GM18505 (cell line): ENCODE data around the gene IL10RB.

Source experiments
- ATAC-seq: cut with Tn5 transposase; IDR thresholded peaks from one replicate; pipeline ENCODE4 v1.9.1; 2021; ENCODE audit not compliant: unreplicated experiment
- POLR2A ChIP-seq: IDR thresholded peaks from 4 replicates; pipeline ENCODE4 v1.6.1; 2011; ENCODE audit warnings: borderline replicate concordance; ENCODE audit not compliant: insufficient read depth, insufficient read length; ENCODE audit errors: extremely low read depth

Gene IL10RB

DNA sequence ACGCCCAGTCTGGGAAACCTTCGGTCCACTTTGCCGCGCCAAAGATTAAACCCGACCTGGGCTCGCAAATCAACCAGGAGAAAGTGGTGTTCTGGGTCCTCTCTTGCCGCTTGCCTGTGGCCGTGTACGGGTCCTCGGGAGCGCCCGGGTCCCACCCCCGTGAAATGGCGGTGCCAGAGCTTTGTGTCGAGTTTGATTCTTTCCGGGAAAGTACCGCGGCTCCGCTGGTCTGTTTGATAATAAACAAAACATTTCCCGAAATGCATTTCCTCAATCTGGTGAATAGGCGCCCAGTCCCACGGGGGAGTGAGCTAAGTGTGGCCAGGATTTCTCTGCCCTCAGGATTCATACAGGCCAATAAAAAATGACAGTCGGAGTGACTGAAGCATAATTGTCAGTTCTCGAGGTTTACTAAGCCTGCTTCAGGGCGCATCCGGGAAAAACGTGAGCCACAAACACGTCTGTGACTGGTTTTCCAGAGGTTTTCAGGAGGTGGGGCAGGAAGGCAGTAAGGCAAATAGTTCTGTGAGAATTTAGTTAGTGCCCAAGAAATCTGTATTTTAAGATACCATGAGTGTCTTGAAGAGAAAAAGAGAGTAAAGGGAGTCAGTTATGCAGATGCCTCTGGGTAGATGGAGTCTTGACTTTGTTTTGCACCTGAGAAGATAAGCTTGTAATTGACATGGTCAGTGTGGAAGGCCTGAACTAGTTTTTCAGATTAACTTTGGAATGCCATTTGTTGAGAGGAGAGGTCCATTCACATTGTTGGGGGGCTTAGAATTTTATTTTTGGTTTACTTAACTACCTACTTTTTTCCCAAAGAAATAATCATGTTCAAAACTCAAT lies 59.3 kb downstream of the IL10RB start:
- TF ChIP-seq POLR2A = no peak
- ATAC-seq = peak; percentile 34

GRCh38 chr21:33327326-33327725 lies 61.2 kb downstream of the IL10RB start:
- TF ChIP-seq POLR2A = no peak
- ATAC-seq = no peak

DNA sequence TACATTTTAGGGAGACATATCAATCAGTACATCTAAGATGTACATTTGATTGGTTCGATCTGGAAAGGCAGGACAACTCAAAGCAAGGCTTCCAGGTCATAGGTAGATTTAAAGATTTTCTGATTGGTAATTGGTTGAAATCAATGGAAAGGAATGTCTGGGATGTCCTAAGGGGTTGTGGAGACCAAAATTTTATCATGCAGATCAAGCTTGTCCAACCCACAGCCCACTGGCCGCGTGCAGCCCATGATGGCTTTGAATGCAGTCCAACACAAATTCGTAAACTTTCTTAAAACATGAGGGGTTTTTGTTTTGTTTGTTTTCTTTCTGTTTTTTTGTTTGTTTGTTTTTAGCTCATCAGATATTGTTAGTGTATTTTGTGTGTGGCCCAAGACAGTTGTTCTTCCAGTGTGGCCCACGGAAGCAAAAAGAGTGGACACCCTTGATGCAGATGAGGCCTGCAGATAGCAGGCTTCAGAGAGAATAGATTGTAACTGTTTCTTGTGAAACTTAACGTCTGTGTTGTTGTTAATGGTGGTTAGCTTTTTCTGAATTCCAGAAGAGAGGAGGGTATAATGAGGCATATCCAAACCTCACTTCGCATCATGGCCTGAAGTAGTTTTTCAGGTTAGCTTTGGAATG lies 61.7 kb downstream of the IL10RB start:
- ATAC-seq = no peak
- no peak for TF ChIP-seq POLR2A

DNA sequence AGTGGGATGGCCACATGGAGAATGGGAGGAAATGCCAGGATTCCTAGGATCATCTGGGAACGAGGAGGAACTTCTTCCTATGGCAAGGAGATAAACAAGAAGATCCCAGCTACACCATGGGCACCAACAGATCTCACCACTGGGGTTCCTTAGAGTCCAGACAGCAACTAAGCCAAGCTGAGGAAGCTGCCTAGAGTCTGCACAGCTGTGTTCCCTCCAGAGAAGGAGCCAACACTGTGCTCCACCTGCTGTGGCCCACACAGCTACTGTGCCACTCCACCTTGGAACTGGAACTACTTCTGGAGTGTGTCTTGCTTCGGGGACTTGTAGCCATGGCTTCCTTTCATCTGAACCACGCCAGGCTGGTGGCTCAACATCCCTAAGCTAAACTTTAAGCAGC lies 64.6 kb downstream of the IL10RB start:
- no peak for ATAC-seq
- TF ChIP-seq POLR2A = no peak

DNA sequence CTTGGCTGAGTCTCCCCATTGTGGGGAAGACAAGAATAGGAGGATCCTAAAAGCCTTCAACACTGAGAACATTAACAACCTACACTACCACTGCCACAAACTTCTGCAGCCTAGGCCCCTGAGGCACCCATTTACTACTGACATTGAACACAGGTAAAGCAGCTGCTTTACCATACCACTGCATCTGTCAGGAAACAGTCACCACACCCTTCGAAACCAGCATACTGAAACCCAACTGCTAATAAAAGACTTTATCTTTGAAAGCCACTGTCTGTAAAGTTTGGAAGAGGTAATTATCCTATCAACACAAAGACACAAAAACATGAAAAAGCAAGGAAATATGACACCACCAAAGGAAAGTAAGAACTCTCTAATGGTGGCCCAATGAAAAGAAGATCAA lies 66.0 kb downstream of the IL10RB start:
- TF ChIP-seq POLR2A = no peak
- ATAC-seq = peak; percentile 78

DNA sequence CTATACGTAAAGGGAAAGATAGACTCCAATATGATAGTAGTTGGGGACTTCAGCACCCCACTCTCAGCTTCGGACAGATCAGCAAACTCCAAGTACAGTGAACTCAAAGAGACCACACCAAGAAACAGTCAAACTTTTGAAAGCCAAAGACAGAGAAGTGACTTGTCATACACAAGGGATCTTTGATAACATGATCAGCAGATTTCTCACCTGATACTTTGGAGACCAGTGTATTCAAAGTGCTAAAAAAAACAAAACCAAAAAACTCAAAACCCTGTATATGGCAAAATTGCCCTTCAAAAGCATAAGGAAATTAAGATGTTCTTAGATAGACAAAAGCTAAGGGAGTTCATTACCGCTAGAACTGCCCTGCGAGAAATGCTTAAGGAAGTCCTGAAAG lies 68.0 kb downstream of the IL10RB start:
- no peak for ATAC-seq
- no peak for TF ChIP-seq POLR2A

DNA sequence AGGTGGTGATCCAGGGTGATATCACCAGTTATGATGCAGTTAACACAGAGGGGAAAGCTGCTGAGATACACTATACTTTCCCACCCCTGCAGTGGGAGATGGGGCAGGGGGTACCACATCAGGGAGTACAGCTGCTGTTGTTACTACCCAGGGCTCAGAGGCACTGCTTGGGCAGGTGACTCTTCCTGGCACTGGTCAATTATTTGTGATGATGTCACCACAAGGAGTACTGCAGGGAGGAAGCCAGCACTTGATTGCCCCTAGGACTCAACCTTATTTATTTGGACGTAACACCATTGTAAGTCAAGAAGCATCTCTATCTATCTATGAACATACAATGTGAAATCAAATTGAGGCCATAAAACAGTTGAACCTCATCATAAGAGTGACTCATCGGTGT lies 68.7 kb downstream of the IL10RB start:
- TF ChIP-seq POLR2A = no peak
- no peak for ATAC-seq

DNA sequence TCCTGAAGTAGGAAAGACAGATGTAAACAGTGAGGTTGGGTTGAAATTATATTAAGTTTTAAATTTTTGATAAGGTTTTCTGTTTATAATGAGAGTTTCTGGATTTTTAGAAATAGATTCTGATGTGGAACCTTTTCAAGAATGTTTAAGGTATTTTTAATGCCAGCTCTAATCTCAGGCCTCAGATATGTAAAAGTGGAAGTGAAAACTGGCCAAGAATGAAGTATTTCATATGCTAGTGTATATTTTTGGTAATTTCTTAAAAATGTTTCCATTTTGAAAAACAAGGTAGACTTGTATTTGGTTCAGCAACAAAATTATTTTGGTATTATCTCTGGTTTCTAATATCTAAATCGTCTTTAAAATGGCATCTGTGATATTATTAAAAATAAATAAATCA lies 73.0 kb downstream of the IL10RB start:
- ATAC-seq = no peak
- no peak for TF ChIP-seq POLR2A

DNA sequence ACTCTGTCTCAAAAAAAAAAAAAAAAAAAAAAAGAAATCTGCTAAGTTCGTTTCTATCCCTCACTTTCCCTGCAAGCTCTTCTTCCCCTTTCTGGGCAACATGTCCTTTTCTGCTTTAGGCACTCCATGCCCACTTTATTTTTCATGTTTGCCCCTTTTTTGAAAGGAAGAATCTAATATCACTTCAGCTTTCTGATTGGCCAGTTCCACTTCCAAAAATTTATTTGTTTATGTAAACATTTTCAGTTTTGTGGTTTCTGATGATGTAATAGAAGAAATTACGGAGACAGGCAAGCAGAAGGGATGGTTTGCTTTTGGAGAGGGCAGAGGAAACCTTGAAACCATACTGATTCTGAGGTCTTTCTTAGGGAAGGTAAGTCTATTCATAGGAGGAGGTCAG lies 73.8 kb downstream of the IL10RB start:
- ATAC-seq = no peak
- no peak for TF ChIP-seq POLR2A

- no peak for TF ChIP-seq POLR2A
- no peak for ATAC-seq
Observed at GRCh38 chr21:33345751-33346238, 79.6 kb downstream of the IL10RB start.
